ENCODE results near the gene PRCC.
"Not testable (repeated sequence)": the region's sequence is repeated elsewhere in the genome, so short reads cannot be mapped to it uniquely, and the experiment has no call there.

PRCC gene

GRCh38 chr1:156750711-156751450 is 16.5 kb upstream of the PRCC start:
- Histone ChIP-seq H3K27ac (ENCODE audit: insufficient read depth, low read depth, low read length, poor library complexity, severe bottlenecking) (peak overlapping the region; percentile 2), H3K9me3 (ENCODE audit: control insufficient read depth, low read length) (no peaks in the 10 kb centered on the region), H3K36me3 (ENCODE audit: control insufficient read depth, insufficient read depth, low read length) (no peaks in the 10 kb centered on the region), H3K4me1 (ENCODE audit: control insufficient read depth, insufficient read depth, low read length) (peaks cover 38% of the 10 kb centered on the region), H3K27me3 (ENCODE audit: control insufficient read depth, insufficient read depth, low read length, poor library complexity, severe bottlenecking) (no peaks in the 10 kb centered on the region), H3K4me3 (ENCODE audit: insufficient read depth, low read depth, low read length) (peak overlapping the region; percentile 72)
- 0 to 1% methylated on average over 64 of the region's 64 CpGs for WGBS, 2 experiments

DNA sequence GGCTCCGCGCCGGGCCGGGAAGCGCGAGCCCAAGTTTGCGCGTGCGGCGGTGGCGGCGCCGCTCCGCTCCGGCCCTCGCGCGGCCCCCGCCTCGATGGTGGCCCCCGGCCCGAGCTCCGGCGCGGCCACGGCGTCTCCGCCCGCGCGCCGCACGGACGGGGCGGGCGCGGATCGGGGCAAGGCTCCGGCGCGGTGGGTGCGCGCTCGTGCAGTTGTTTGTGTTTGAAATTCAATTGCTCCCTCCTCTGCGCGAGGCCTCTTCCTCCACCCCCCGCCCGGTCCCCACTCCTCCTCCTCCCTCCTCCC is 15.9 kb upstream of the PRCC start, which contains the start of gene HDGF:
Gene HDGF (minus strand): TSS at position 225 of the 306 bp plus-strand sequence. CDS start 246 bp downstream, outside the sequence.
- WGBS, 2 experiments = 0% methylated on average over 47 to 48 of the region's 48 CpGs
- Histone ChIP-seq H3K4me1 (ENCODE audit: control insufficient read depth, insufficient read depth, low read length) (peaks cover 33% of the 10 kb centered on the region), H3K27ac (ENCODE audit: insufficient read depth, low read depth, low read length, poor library complexity, severe bottlenecking) (peak within 1 kb of the TSS; percentile 79), H3K4me3 (ENCODE audit: insufficient read depth, low read depth, low read length) (peak within 1 kb of the TSS; percentile 72), H3K36me3 (ENCODE audit: control insufficient read depth, insufficient read depth, low read length) (no peaks in the 10 kb centered on the region), H3K27me3 (ENCODE audit: control insufficient read depth, insufficient read depth, low read length, poor library complexity, severe bottlenecking) (no peaks in the 10 kb centered on the region), H3K9me3 (ENCODE audit: control insufficient read depth, low read length) (no peaks in the 10 kb centered on the region)

- Histone ChIP-seq H3K9me3 (ENCODE audit: control insufficient read depth, low read length) (no peaks in the 10 kb centered on the region), H3K36me3 (ENCODE audit: control insufficient read depth, insufficient read depth, low read length) (no peaks in the 10 kb centered on the region), H3K4me3 (ENCODE audit: insufficient read depth, low read depth, low read length) (peak overlapping the region; percentile 72), H3K4me1 (ENCODE audit: control insufficient read depth, insufficient read depth, low read length) (peaks cover 33% of the 10 kb centered on the region), H3K27me3 (ENCODE audit: control insufficient read depth, insufficient read depth, low read length, poor library complexity, severe bottlenecking) (no peaks in the 10 kb centered on the region), H3K27ac (ENCODE audit: insufficient read depth, low read depth, low read length, poor library complexity, severe bottlenecking) (peak overlapping the region; percentile 79)
- WGBS, 2 experiments = 0% methylated on average over 68 of the region's 68 CpGs
Observed at GRCh38 chr1:156751757-156752481, 15.4 kb upstream of the PRCC start.

DNA sequence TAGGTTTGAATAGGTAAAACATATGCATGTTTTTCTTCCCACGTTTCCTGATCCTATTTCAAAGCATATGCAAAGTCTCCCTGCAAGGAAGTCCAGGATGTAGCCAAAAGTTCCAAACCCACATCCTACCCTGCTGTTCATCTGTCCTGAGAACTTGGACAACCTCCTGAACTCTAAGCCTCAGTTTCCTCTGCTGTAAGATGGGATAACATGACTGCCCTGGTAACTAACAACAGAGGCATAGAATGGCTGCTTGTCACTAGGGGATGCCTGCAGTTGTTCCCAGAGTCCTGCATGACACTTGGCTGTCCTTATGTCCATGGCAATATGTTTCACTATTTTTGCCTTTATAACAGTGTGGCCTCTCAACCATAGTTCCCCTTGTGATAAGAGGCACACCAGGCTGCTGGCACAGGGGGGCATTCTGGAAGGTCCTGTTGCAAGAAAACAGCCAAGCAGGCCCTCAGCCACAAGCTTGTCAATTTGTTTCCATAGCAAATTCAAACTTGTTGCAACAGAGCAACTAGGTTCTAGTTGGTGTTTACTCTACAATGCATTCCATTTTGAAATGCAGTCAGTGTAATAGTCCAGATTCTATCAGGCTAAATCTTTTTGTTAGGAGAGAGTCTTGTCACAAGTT is 14.4 kb upstream of the PRCC start:
- H3K9me3 ChIP-seq (ENCODE audit: control insufficient read depth, low read length) = no peaks in the 10 kb centered on the region
- H3K36me3 ChIP-seq (ENCODE audit: control insufficient read depth, insufficient read depth, low read length) = no peaks in the 10 kb centered on the region
- WGBS, 2 experiments = 60 to 85% methylated on average over 1 of the region's 1 CpG
- H3K27ac ChIP-seq (ENCODE audit: insufficient read depth, low read depth, low read length, poor library complexity, severe bottlenecking) = no peak overlapping the region
- H3K4me1 ChIP-seq (ENCODE audit: control insufficient read depth, insufficient read depth, low read length) = peaks cover 26% of the 10 kb centered on the region
- H3K4me3 ChIP-seq (ENCODE audit: insufficient read depth, low read depth, low read length) = peak overlapping the region; percentile 72
- no peaks in the 10 kb centered on the region for H3K27me3 ChIP-seq (ENCODE audit: control insufficient read depth, insufficient read depth, low read length, poor library complexity, severe bottlenecking)

DNA sequence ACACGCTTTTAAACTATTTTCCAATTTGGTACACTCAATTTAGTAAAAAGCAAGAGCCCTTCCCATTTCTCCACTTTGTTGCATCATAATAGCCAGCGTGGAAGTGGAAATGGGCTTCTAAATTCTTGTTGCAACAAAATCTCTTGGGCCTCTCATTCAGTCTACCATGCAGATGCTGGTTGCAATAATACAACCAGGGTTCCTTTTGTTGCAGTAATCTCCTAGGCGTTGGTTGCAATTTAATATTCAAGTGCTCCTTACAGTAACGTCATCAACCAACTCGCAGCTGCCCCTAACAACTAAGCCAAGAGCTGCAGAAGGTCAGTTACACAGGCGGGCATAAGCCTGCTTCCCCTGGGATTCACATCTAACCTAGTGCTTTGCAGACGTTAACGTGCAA is 13.1 kb upstream of the PRCC start:
- Histone ChIP-seq H3K36me3 (ENCODE audit: control insufficient read depth, insufficient read depth, low read length) (no peaks in the 10 kb centered on the region), H3K4me3 (ENCODE audit: insufficient read depth, low read depth, low read length) (no peak overlapping the region), H3K27me3 (ENCODE audit: control insufficient read depth, insufficient read depth, low read length, poor library complexity, severe bottlenecking) (no peaks in the 10 kb centered on the region), H3K27ac (ENCODE audit: insufficient read depth, low read depth, low read length, poor library complexity, severe bottlenecking) (no peak overlapping the region), H3K9me3 (ENCODE audit: control insufficient read depth, low read length) (no peaks in the 10 kb centered on the region), H3K4me1 (ENCODE audit: control insufficient read depth, insufficient read depth, low read length) (peaks cover 13% of the 10 kb centered on the region)
- WGBS, 2 experiments = 91 to 93% methylated on average over 8 of the region's 8 CpGs

- Histone ChIP-seq H3K27ac (ENCODE audit: insufficient read depth, low read depth, low read length, poor library complexity, severe bottlenecking) (no peak overlapping the region), H3K9me3 (ENCODE audit: control insufficient read depth, low read length) (no peaks in the 10 kb centered on the region), H3K4me1 (ENCODE audit: control insufficient read depth, insufficient read depth, low read length) (peaks cover 11% of the 10 kb centered on the region), H3K4me3 (ENCODE audit: insufficient read depth, low read depth, low read length) (no peak overlapping the region), H3K36me3 (ENCODE audit: control insufficient read depth, insufficient read depth, low read length) (no peaks in the 10 kb centered on the region), H3K27me3 (ENCODE audit: control insufficient read depth, insufficient read depth, low read length, poor library complexity, severe bottlenecking) (no peaks in the 10 kb centered on the region)
- WGBS, 2 experiments = 93 to 94% methylated on average over 5 of the region's 5 CpGs
Observed at GRCh38 chr1:156755527-156755950, 11.8 kb upstream of the PRCC start.

DNA sequence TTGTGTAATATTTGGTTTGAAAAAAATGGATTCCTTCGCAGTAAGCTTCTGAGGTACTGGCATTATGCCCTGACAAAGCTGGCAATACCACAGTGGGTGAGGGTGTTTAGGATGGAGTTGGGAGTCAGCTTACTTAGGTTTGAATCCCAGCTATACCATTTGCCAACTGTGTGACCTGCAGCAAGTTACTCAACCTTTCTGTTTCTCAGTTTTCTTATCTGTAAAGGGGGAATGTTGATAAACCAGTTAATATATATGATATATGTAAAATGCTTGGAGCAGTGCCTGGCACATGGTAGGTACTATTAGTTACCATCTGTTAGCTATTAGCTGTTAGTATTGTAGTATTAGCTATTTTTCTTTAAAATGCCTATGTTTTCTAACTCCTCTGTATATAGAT is 11.0 kb upstream of the PRCC start:
- Histone ChIP-seq H3K4me1 (ENCODE audit: control insufficient read depth, insufficient read depth, low read length) (peaks cover 13% of the 10 kb centered on the region), H3K36me3 (ENCODE audit: control insufficient read depth, insufficient read depth, low read length) (no peaks in the 10 kb centered on the region), H3K27ac (ENCODE audit: insufficient read depth, low read depth, low read length, poor library complexity, severe bottlenecking) (no peak overlapping the region), H3K9me3 (ENCODE audit: control insufficient read depth, low read length) (no peaks in the 10 kb centered on the region), H3K27me3 (ENCODE audit: control insufficient read depth, insufficient read depth, low read length, poor library complexity, severe bottlenecking) (no peaks in the 10 kb centered on the region), H3K4me3 (ENCODE audit: insufficient read depth, low read depth, low read length) (no peak overlapping the region)
- WGBS, 2 experiments = 100% methylated on average over 1 of the region's 1 CpG

GRCh38 chr1:156757572-156758253 is 9.6 kb upstream of the PRCC start:
- 94% methylated on average over 10 of the region's 10 CpGs for WGBS, 2 experiments
- not testable (repeated sequence) for H3K27me3 ChIP-seq (ENCODE audit: control insufficient read depth, insufficient read depth, low read length, poor library complexity, severe bottlenecking); H3K36me3 ChIP-seq (ENCODE audit: control insufficient read depth, insufficient read depth, low read length); H3K4me3 ChIP-seq (ENCODE audit: insufficient read depth, low read depth, low read length); H3K9me3 ChIP-seq (ENCODE audit: control insufficient read depth, low read length); H3K27ac ChIP-seq (ENCODE audit: insufficient read depth, low read depth, low read length, poor library complexity, severe bottlenecking)
- H3K4me1 ChIP-seq (ENCODE audit: control insufficient read depth, insufficient read depth, low read length) = peaks cover 12% of the 10 kb centered on the region

DNA sequence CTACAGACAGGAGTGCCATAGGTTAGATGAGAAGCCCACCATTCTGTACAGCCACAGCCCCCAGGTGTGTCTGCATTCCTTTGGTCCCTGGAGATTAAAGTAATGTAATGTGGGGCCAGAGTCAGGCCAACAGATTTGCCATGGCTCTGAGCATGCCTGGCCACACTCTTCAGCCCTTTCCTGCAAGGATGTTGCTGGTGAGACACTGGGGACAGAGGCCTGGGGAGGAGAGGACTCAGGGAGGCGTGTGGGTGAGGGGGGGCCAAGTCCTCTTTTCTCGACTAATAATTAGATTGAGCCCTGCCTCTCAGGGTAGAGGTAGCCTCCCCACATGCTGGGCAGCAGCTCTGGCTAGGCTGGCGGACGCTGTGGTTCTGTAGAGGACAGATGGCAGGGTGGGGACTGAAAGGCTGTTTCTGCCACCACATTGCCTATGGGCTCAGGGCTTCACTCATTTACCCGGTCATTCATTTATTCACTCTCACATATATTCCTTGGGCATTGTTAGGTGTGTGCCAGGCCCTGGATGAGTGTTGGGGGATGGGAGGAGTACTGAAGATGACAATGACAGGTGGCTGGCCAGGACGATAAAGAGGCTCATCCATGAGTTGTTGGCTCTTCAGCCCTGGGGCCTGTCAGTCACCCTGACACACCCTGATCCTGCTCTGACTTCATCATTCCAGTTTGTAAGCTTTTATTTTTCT is 7.1 kb upstream of the PRCC start:
- no peaks in the 10 kb centered on the region for H3K36me3 ChIP-seq (ENCODE audit: control insufficient read depth, insufficient read depth, low read length)
- peaks cover 9% of the 10 kb centered on the region for H3K4me1 ChIP-seq (ENCODE audit: control insufficient read depth, insufficient read depth, low read length)
- no peak overlapping the region for H3K4me3 ChIP-seq (ENCODE audit: insufficient read depth, low read depth, low read length)
- no peaks in the 10 kb centered on the region for H3K27me3 ChIP-seq (ENCODE audit: control insufficient read depth, insufficient read depth, low read length, poor library complexity, severe bottlenecking)
- WGBS, 2 experiments = 44 to 57% methylated on average over 5 to 6 of the region's 6 CpGs
- H3K27ac ChIP-seq (ENCODE audit: insufficient read depth, low read depth, low read length, poor library complexity, severe bottlenecking) = no peak overlapping the region
- no peaks in the 10 kb centered on the region for H3K9me3 ChIP-seq (ENCODE audit: control insufficient read depth, low read length)
